Stimulated activated CD8-positive, alpha-beta memory T cell treated with anti-CD3 and anti-CD28 coated beads, Interleukin-4, amount 100 ng/mL, for 1 hour (primary cell): ENCODE results near the gene ITPRIPL1.

ENCODE experiments used
- DNase-seq, 2 donors: peaks; one replicate each; pipeline ENCODE4 v3.0.0-alpha.2; 2020; ENCODE audit warnings: low read depth in 2 of 2, low spot score in 1 of 2

ITPRIPL1 gene

GRCh38 chr2:96320728-96321622, 4.1 kb upstream of the ITPRIPL1 start:
- no peak for DNase-seq

- DNase-seq, result no peak
Observed at GRCh38 chr2:96323849-96324248, 1.3 kb upstream of the ITPRIPL1 start.

GRCh38 chr2:96324721-96325040, 436 bp upstream of the ITPRIPL1 start:
- no peak for DNase-seq

GRCh38 chr2:96325884-96326255, 753 bp downstream of the ITPRIPL1 start:
- no peak for DNase-seq

- DNase-seq, result no peak
Observed at GRCh38 chr2:96326564-96326963, 1.4 kb downstream of the ITPRIPL1 start.

- no peak for DNase-seq
Observed at GRCh38 chr2:96326990-96327820, 2.1 kb downstream of the ITPRIPL1 start.

GRCh38 chr2:96329456-96329855, 4.3 kb downstream of the ITPRIPL1 start:
- DNase-seq, result no peak

- DNase-seq, result no peak
Observed at GRCh38 chr2:96329874-96330273, 4.8 kb downstream of the ITPRIPL1 start.

GRCh38 chr2:96330407-96330806, 5.3 kb downstream of the ITPRIPL1 start:
- DNase-seq, result no peak

- no peak for DNase-seq
Observed at GRCh38 chr2:96333708-96334107, 8.6 kb downstream of the ITPRIPL1 start.

GRCh38 chr2:96336104-96336775, 11.1 kb downstream of the ITPRIPL1 start:
- no peak for DNase-seq

GRCh38 chr2:96336873-96337272, 11.8 kb downstream of the ITPRIPL1 start:
- DNase-seq, result no peak

- no peak for DNase-seq
Observed at GRCh38 chr2:96340493-96341414, 15.6 kb downstream of the ITPRIPL1 start.

GRCh38 chr2:96341641-96342040, 16.5 kb downstream of the ITPRIPL1 start:
- DNase-seq, result no peak

GRCh38 chr2:96342085-96342484, 17.0 kb downstream of the ITPRIPL1 start:
- no peak for DNase-seq

- no peak for DNase-seq
Observed at GRCh38 chr2:96344011-96344410, 18.9 kb downstream of the ITPRIPL1 start.

- no peak for DNase-seq
Observed at GRCh38 chr2:96345438-96345837, 20.3 kb downstream of the ITPRIPL1 start.

GRCh38 chr2:96345868-96346462, 20.8 kb downstream of the ITPRIPL1 start:
- no peak for DNase-seq

- no peak for DNase-seq
Observed at GRCh38 chr2:96347395-96347794, 22.3 kb downstream of the ITPRIPL1 start.

- DNase-seq, result no peak
Observed at GRCh38 chr2:96353032-96353561, 28.0 kb downstream of the ITPRIPL1 start.
